HG02571 (cell line): ENCODE measurements around the gene PRKAR1B.
"Not testable (repeated sequence)": the region's sequence is repeated elsewhere in the genome, so short reads cannot be mapped to it uniquely, and the experiment has no call there.

ENCODE experiments used
- ATAC-seq: cut with Tn5 transposase; IDR thresholded peaks from one replicate; pipeline ENCODE4 v1.9.1; 2021; ENCODE audit warnings: mild to moderate bottlenecking, moderate library complexity; ENCODE audit not compliant: unreplicated experiment

PRKAR1B gene

DNA sequence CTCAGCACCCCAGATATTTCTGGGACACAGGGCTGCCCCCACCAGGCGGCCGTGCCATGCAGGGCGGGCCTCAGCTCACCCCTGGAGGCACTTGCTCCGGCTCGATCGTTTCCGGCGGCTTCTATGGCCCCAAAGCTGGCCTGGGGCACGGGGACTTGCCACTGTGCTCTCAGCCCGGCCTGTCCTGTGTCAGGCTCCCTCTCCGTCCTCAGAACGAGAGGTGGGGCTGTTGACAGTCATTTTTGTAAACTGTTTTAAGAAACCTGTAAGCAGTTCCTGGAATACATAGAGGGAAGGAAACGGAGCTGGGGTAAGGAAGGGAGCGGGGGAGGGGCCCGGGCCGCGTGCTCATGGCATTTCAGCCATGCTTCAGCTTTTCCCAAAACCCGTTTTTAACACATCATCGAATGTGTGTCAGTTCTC, 30.7 kb upstream of the PRKAR1B start:
- no peak for ATAC-seq

DNA sequence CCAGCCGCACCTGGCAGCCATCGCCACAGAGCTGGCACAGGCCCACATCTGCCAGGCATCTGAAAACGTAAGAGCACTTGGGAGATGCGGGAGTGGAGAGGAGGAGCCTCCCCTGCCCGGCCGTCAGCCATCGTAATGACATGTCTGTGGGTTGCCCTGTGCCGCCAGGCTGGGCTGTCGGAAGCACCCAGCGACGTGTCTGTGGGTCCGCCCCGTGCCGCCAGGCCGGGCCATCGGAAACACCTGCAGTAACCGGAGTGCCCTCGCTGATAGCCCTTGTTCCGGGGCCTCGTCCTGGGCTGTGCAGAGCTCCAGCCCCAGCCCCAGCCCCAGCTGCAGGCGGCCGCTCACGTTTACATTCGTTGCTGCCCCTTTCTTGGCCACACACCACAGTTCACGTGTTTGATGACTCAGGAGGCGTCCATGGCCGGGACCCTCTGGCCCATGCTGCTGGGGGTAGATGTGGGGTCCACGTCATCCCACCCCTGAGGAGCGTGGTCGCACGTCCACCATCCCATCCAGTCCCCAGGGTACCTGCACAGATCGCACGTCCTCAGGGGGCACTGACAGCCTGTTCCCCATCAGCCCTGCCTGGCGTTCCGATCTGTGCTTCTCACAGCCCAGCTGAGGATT, 30.0 kb upstream of the PRKAR1B start:
- ATAC-seq: no peak

DNA sequence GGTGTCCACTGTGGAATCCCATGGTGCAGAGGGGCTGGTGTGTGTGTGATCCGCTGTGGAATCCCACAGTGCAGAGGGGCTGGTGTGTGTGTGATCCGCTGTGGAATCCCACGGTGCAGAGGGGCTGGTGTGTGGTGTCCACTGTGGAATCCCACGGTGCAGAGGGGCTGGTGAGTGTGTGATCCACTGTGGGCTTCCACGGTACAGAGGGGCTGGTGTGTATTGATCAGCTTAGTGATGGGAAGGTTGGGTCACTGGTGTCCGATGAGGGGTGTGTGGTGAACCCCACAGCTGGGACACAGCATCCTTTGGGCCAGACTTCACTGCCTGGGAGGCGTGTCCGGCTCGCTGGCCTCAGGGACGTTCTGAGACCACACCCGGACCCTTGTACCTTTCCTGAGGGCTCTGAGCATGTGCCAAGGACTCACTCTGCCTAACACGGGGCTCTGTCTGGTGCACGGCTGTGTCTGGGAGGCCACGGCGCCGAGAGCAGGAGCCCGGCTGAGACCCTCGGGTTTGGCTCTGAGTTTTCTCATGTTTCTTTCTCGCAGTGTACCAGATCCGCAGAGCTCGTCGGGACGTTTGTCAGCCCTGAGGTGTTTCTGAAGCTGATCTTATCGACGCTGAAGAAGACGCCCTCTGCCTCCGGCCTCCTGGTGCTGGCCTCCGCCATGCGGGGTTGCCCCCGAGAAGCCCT, 29.3 kb upstream of the PRKAR1B start:
- ATAC-seq: no peak

DNA sequence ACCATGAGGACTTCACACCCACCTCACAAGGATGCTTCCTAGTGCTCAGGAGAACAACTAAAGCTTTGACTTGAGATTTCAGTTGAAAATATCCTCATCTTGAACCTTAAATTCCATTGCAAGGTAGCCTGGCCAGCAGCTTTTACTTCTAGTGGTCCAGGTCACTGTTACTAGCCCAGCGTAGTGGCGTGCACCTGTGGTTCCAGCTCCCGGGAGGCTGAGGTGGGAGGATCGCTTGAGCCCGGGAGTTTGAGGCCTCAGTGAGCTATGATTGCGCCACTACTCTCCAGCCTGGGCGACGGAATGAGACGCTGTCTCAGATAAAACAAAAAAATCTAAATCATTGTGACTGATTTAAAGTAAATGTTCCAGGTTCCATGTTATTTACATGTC, 28.3 kb upstream of the PRKAR1B start:
- no peak for ATAC-seq

DNA sequence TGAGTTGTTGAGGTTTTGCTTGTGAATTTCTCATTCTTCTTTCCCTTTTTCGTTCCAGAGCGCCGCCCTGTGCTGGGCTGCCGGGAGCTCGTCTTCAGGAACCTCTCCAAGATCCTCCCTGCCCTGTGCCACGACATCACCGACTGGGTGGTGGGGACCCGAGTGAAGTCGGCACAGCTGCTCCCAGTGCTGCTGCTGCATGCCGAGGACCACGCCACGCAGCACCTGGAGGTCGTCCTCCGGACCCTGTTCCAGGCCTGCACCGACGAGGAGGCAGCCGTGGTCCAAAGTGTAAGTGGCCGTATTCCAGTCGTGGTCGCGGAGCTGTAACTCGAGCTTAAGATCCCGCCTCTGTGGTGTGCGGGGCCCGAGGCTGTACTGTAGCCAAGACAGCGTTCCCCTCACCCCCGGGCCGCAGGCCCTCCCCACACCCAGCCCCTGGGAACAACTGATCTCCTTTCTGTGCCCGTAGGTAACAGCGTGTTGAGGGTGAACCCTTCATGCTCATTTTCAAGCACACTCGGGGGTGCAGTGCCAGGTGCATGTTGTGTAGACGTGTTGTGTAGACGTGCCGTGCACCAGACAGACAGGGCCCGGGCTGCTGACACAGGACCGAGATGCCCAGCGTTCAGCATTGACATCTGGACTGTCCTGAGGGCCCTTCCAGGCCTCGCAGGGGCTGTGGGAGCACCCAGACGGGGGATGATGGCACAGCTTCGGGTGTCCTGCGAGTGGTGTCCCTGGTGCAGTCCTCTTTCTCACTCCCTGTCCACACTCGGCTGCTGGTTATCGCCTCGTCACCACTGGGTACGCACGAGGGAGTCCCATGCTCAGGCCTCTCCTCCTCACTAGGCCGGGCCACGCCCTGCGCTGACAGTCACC, 27.7 kb upstream of the PRKAR1B start:
- ATAC-seq: no peak

DNA sequence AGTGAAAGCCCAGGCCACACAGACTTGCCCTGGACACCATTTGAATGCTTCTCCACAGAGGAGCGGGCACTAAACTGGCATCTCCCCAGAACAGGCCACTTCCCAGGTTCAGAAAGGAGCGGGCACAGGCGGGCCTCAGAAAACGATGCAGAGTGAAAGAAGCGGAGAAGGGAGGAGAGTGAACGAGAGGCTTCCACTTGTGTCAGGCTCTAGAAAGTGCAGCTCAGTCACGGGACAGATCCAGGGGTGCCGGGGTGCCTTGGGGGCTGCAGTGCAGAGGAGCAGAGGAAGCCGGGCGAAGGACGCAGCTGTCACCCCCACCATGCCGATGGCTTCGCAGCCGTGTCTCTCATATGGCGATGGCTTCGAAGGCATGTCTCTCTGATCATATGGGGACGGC, 26.1 kb upstream of the PRKAR1B start:
- no peak for ATAC-seq

DNA sequence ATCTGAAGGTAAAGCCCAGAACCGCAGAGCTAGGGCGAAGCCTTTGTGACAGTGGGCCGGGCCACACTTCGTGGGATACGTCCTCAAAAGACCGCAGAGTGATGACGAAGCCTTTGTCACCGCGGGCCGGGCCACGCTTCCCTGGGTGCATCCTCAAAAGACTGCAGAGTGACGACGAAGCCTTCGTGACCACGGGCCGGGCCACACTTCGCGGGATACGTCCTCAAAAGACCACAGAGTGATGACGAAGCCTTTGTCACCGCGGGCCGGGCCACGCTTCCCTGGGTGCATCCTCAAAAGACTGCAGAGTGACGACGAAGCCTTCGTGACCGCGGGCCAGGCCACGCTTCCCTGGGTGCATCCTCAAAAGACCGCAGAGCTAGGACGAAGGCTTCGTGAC, 25.2 kb upstream of the PRKAR1B start:
- not testable (repeated sequence) for ATAC-seq

DNA sequence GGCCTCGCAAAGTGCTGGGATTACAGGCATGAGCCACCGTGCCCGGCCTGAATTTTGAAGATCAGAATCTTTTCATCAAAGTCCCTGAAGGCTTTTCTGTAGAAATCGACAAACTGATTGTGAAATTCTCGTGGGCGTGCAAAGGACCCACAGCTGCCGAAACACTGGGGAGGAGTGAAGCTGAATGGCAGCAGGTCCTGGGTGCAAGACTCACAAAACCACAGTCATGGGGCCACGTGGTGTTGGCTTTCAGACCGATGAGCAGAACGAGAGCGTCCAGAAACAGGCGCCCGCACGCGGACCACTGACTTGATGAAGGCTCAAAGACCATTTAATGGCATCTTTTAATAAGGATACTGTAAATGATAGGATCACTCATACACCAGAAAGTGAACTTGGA, 24.7 kb upstream of the PRKAR1B start:
- no peak for ATAC-seq

DNA sequence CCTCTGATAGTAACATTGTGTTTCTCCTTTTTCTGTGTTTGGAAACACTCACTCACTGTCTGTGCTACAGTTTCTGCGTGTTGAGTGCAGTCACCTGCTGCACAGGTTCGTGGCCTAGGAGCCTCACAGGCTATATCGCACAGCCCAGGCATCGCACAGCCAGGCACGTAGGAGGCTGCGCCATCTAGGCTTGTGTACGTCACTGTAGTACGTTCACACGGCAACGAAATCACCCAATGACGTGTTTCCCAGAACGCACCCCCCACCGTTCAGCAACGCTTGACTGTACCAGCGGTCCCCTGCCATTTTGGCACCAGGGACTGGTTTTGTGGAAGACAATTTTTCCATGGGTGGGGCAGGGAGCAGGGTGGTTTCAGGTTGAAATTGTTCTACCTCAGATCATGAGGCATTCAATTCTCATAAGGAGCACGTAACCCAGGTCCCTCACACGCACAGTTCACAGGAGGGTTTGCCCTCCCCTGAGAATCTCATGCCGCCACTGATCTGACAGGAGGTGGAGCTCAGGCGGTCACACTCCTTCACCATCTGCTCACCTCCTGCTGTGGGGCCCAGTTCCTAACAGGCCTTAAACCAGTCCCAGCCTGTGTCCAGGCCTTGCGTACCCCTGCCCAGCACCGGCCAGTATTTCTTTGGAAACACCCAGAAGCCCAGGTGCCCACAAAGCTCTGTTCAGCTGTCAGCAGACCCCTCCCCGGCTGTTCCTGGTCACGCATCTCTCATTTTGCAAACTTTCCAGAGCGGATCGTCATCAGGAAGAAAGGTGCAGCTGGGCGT, 23.2 kb upstream of the PRKAR1B start:
- ATAC-seq: no peak

DNA sequence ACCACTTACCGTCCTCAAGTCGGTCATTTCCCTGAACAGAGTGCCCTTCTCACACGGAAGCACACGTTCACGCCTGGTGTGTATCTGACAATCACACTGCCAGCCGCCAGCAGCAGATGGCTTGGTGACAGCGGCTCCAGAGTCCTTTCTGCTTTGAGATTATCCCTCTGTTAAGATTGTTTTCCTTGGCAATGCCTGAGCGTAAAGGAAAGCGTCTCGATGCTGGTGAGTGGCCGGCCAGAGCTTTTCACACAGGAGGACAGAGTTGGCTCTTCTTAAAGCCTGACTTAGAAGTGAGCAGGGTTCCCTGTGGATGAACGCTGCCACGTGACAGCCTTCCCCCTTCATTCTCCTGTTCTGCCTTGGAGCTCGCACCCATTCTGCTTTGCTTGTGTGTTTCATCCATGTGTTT, 22.1 kb upstream of the PRKAR1B start:
- ATAC-seq: no peak

DNA sequence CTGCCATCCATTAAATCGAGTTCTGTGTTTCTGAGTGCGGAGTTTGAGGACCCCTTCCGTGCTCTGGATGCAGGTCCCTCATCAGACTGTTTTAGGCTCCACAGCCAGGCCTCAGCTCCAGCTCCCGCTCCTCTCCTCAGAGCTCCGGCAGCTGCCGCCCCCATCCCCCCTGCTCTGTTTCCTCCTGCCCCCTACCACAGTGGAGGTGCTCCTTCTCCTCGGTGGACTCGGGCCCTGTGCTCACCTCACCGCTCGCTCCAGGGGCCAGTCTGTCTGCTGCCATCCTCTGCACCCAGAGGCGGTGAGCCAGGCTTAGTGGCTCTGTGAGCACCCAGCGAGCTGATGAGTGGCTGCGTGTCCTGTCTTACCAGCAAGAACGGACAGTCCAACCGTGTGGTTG, 21.4 kb upstream of the PRKAR1B start:
- no peak for ATAC-seq

DNA sequence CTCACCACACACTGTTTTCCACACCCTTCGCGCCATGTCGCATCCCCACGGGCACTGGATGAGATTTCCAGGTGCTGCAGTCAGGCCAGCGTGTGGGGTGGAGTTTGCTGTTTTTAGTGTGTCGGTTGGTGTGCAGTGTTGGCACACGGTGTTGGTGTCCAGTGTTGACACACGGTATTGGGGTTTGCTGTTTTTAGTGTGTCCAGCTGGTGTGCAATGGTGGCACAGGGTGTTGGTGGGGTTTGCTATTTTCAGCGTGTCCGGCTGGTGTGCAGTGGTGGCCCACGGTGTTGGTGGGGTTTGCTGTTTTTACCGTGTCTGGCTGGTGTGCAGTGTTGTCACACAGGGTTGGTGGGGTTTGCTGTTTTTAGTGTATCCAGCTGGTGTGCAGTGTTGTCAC, 20.1 kb upstream of the PRKAR1B start:
- ATAC-seq: no peak

DNA sequence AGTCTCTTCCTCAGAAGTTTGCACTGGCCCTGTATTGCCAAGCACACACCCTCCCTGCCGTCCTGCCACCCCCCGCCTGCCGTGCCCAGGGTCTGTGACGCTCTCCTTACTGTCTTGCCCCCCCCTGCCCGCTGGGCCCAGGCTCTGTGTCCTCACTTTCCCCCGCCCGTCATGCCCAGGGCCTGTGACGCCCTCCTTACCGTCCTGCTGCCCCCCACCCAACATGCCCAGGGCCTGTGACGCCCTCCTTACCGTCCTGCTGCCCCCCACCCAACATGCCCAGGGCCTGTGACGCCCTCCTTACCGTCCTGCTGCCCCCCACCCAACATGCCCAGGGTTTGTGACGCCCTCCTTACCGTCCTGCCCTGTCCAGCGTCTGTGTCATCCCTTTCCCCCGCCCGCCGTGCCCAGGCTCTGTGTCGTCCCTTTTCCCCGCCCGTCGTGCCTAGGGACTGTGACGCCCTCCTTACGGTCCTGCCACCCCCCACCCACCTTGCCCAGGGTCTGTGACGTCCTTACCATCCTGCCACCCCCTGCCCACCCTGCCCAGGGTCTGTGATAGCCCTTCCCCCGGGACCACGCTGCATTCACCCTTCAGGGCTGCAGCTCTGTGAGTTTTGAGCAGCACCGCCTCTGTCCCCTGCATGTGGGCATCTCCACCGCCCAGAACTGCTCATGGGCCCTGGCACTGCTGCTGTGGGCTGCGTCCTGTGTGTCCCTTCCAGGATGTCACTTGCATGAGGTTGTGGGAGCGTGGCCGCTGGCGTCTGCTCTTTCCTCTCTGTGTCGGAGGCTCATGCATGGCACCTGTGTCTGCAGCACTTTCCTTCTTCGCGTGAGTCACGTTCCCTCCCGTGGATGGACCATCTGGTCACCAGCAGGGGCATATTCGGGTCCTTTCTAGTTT, 19.3 kb upstream of the PRKAR1B start:
- ATAC-seq: no peak

DNA sequence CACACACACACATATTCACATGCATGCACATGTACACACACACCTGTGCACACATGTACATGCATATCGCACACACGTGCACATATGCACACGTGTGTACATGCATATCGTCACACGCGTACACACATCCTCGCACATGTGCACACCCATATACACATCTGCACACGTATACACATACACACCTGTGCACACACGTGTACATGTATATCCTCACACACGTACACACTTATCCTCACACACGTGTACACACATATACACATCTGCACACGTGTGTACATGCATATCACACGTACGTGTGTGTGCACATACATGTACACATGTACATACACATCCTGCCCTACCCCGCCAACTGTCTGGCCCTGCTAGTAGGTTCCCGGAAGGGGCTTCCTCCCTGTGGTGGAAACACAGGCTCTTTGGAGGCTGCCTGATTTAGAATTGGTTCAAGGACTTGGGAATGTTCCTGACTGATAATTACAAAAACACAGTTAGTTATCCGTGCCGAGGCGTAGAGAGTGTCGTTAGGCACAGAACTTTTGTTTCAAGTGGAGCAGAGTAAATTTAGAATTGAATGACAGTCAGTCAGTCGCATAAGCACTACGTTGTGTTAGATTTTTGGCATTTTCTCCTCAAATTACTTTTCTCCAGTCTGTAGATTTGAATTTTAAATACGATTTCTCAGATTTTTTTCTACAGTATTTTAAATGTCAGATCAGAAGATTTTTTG, 18.5 kb upstream of the PRKAR1B start:
- ATAC-seq: no peak

DNA sequence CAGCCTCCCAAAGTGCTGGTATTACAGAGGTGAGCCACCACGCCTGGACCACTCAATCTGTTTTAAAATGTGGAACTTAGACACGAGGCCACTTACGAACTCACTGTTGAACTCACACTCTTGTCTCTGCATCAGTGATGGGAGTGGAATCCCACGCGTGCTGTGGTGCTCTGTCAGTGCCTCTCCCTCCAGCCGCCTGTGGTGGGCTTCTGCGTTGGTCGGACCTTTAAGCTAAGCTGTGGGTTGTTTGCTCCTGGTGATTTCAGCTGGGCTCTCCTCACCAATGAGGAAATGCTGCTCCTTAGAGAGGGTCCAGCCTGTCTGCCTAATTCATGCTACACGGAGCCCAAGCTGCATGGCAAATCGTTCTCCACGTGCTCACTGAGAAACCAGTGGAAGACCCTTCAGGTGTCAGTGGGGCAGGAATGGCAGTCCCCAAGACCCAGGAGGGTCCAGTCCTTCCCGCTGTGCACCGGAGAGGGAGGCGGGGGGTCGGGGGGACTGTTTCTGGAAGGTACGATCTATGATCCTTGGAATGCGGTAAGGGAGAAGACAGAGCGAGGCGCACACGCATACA, 17.9 kb upstream of the PRKAR1B start:
- ATAC-seq: no peak

DNA sequence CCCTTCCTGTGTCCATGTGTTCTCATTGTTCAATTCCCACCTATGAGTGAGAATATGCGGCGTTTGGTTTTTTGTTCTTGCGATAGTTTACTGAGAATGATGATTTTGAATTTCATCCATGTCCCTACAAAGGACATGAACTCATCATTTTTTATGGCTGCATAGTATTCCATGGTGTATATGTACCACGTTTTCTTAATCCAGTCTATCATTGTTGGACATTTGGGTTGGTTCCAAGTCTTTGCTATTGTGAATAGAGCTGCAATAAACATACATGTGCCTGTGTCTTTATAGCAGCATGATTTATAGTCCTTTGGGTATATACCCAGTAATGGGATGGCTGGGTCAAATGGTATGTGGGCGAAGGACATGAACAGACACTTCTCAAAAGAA, 17.0 kb upstream of the PRKAR1B start:
- not testable (repeated sequence) for ATAC-seq

DNA sequence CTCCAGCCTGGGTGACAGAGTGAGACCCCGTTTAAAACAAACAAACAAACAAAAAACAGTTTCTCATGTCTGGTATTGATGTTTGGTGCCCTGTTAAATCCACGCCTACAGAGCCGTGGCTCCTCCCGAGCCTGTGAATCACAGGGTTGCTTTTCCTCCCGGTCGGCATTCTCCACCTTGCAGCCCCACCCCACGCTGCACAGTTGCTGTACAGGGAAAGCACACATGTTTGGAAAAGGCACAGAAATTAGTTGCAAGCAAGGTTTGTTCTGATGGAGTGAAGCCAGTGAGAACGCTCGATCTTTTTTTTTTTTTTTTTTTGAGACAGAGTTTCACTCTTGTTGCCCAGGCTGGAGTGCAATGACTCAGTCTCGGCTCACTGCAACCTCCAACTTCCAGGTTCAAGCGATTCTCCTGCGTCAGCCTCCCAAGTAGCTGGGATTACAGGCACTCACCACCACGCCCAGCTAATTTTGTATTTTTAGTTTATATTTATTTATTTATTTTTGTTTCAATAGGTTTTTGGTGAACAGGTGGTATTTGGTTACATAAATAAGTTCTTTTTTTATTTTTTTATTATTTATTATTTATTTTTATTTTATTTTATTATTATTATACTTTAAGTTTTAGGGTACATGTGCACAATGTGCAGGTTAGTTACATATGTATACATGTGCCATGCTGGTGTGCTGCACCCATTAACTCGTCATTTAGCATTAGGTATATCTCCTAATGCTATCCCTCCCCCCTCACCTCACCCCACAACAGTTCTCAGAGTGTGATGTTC, 16.5 kb upstream of the PRKAR1B start:
- ATAC-seq: not testable (repeated sequence)

DNA sequence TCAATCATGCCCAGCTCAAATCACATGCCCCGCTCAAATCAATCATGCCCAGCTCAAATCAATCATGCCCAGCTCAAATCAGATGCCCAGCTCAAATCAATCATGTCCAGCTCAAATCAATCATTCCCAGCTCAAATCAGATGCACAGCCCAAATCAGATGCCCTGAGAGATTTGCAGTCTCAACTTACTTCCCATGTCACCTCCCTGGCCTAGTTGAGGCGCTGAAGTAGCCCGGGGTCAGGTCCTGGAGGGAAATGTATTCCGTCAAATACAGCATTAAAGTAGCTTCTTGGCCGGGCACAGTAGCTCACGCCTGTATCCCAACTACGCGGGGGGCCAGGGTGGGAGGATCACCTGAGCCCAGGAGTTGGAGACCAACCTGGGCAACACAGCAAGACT, 15.7 kb upstream of the PRKAR1B start:
- no peak for ATAC-seq
